Activated T-cell treated with anti-CD3 and anti-CD28 coated beads, Interleukin-2, amount 50 U/mL, for 4 hours (primary cell): ENCODE data around the gene CNIH3. TPM values are rescaled to one million over a fixed set of nuclear protein-coding genes. Genes with fewer than 3 reads are reported as not detected.

ENCODE experiments used
- ATAC-seq, 2 donors: fragments of 200-7000 bp; cut with Tn5 transposase; one replicate each; pipeline ENCODE4 v1.10.0; 2021
- DNase-seq: peaks from one replicate; pipeline ENCODE4 v3.0.0-alpha.2; 2020
- H3K27me3 Mint-ChIP-seq: one replicate; pipeline ENCODE4 v1.8.0; 2021; ENCODE audit warnings: low read depth, mixed read lengths
- H3K36me3 Mint-ChIP-seq: one replicate; pipeline ENCODE4 v1.8.0; 2022; ENCODE audit warnings: mixed read lengths; ENCODE audit not compliant: insufficient read depth
- H3K4me1 Mint-ChIP-seq: one replicate; pipeline ENCODE4 v1.8.0; 2021; ENCODE audit warnings: low read depth, mixed read lengths
- H3K4me3 Mint-ChIP-seq: one replicate; pipeline ENCODE4 v1.8.0; 2021; ENCODE audit warnings: mild to moderate bottlenecking, moderate library complexity, mixed read lengths
- H3K9me3 Mint-ChIP-seq: one replicate; pipeline ENCODE4 v1.8.0; 2021; ENCODE audit warnings: mixed read lengths
- total RNA-seq, 3 donors: library from RNA; stranded (reverse); gene quantifications; one replicate each; pipeline ENCODE4 v1.2.1, GENCODE V29; 2021

CNIH3 gene
- total RNA-seq, 3 donors from 2014 or later = 0.66 to 1.1 (median 0.71) TPM

DNA sequence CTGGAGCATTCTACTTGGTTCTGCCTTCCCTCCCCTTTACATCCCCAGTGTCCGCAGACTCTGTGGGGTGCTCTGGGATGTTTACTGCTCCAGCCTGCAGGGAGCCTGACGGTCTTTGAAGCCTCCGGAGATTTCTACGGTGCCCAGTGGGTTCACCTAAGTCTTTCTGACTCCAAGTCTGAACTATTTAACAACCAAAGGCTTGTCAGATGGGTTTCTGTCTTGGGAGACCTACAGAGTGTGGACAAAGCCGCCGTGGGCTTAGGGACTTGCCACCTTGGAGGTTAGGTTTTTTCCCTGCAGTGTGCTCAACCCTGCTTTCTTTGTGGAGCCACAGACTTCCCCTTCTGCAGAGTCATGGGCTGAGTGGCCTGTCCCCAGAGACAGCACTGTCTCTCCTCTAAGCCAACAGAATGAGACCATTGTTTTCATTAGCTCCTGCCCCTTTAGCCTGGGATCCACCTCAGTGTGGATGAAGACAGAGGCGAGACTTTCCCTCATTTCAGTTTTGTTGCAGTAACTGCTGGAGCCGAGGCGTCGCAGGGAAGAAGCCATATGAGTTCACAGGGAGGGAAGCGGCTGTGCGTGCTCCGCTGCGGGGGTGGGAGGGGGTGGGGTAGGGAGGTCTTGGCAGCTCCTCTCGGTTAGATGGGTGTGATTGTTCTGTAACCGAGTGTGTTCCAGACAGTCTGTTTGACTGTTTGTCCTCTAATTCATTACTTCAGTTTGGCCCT lies 120.7 kb downstream of the CNIH3 start:
- ATAC-seq (peak in 1 of 2 donors; percentile 11), DNase-seq (no peak)
- Mint-ChIP-seq H3K9me3 (no peaks in the 10 kb centered on the region), H3K4me3 (no peak overlapping the region), H3K4me1 (peaks cover 5% of the 10 kb centered on the region), H3K36me3 (no peaks in the 10 kb centered on the region), H3K27me3 (peaks cover 5% of the 10 kb centered on the region)

DNA sequence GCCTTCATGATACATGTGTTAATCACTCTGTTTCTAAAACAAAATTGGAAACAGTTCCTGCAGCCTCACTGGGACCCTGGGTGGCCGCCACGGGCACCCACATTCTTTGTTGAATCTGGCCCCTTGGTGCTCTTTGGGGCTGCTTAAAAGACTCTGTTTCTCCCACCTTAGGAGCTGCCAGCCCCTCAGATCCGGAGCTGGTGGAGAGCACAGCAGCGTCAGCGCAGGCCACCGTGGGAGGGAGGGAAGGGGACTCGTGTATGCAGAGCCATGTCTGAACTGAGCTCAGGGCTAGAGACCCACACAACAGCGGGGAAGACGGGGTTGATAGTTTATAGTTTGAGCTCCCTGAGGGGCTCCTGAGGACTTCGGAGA lies 121.2 kb downstream of the CNIH3 start:
- no peaks in the 10 kb centered on the region for H3K36me3 Mint-ChIP-seq
- H3K4me1 Mint-ChIP-seq = peaks cover 5% of the 10 kb centered on the region
- DNase-seq = no peak
- ATAC-seq = no peak
- no peaks in the 10 kb centered on the region for H3K9me3 Mint-ChIP-seq
- H3K27me3 Mint-ChIP-seq = peaks cover 5% of the 10 kb centered on the region
- no peak overlapping the region for H3K4me3 Mint-ChIP-seq

DNA sequence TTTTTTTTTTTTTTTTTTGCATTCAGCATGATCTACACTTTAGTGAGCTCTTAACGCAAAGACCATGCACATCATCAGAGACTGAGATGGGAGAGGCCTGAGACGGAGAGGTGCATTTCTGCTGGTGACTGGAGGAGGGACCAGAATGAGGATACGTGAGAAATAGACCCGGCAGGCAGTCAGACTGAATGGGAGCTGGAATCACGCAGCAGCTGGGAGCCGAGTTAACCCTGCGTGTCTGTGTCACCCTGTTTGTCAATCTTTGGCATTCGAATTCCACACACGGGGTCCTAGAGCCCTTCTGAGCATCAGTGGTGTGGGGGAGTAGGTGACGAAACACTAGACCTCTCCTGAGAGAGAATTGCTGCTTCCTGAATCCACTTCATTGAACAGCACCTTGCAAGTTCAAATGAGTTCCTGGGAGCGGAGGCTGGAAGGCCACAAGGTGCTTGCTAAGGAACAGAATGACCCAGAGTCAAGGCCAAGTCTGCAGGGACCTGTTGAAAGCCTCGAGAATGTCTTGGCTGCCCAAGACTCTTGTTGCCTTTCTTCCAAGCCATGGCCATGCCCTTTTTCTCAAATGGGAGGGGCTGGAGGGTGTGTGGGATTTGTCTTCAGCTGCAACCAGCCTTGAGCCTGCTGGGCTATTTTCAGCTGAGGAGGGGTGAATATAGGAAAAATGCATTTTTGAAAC lies 123.3 kb downstream of the CNIH3 start:
- Mint-ChIP-seq H3K36me3 (no peaks in the 10 kb centered on the region), H3K4me3 (no peak overlapping the region), H3K27me3 (peaks cover 9% of the 10 kb centered on the region), H3K9me3 (no peaks in the 10 kb centered on the region), H3K4me1 (peaks cover 5% of the 10 kb centered on the region)
- no peak for ATAC-seq
- DNase-seq = no peak

DNA sequence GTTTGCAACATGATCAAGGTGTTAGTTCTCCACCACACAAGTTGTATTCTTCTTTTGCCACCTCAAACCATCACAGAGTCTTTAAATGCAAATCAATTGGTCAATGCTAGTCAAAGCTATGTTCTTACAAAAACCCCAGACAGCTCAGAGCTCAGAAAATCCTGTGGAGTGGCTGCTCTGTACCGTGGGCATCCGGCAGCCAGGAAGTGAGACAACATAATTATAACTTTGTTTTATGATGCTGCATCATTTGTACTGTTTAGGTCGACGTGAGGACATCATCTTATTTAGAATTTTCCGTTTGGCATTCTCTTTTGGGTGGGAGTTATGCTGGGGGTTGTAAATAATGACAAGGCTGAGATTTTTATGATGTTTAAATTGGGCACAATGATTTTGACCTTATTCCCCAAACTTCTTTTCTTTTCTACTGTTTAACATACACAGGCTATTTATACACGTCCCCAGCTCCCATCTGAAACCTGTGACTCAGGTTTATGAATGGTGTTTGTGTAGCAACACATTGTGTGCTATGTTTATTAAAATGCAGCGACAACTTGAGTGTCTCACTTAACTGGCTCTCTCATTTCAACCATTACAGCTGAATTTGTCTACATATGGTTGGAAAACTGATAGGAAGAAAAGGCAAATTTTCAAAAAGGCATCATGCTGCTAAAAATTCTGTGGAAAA lies 124.0 kb downstream of the CNIH3 start:
- peaks cover 9% of the 10 kb centered on the region for H3K27me3 Mint-ChIP-seq
- H3K36me3 Mint-ChIP-seq = no peaks in the 10 kb centered on the region
- no peaks in the 10 kb centered on the region for H3K9me3 Mint-ChIP-seq
- DNase-seq (no peak), ATAC-seq (no peak)
- no peak overlapping the region for H3K4me3 Mint-ChIP-seq
- peaks cover 4% of the 10 kb centered on the region for H3K4me1 Mint-ChIP-seq

DNA sequence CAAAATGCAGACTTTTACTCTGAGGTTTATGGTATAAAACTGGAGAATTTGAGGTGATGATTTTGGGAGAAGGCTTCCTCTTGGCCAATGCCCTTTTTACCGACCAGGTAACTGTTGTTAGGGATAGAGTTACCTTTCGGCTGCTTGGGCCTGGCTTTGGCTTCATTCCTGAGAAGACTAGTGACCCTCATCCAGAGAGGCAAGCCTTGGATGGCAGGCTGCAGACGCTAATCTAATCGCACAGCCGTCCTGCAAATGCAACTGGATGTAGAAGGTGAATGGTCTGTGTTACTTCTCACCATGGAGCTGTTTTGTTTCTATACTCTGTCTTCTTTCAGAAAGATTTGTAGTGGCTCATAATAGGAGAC lies 124.6 kb downstream of the CNIH3 start:
- Mint-ChIP-seq H3K9me3 (no peaks in the 10 kb centered on the region), H3K27me3 (peaks cover 9% of the 10 kb centered on the region), H3K36me3 (no peaks in the 10 kb centered on the region), H3K4me3 (no peak overlapping the region), H3K4me1 (peaks cover 6% of the 10 kb centered on the region)
- DNase-seq (no peak), ATAC-seq (no peak)

DNA sequence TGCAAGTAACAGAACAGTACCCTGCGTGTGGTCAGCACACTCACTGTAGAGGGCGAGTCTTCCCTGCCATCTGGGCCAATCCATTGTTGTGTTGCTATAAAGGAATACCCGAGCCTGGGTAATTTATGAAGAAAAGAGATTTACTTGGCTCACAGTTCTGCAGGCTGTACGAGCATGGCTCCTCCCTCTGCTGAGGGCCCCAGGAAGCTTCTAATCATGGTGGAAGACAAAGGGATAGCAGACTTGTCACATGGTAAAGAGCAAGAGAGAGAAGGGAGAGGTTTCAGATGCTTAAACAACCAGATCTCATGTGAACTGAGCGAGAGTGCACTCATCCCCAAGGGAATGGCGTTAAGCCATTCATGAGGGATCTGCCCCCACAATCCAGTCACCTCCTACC lies 126.2 kb downstream of the CNIH3 start:
- no peaks in the 10 kb centered on the region for H3K36me3 Mint-ChIP-seq
- H3K4me3 Mint-ChIP-seq = no peak overlapping the region
- ATAC-seq = no peak
- H3K9me3 Mint-ChIP-seq = no peaks in the 10 kb centered on the region
- H3K27me3 Mint-ChIP-seq = peaks cover 11% of the 10 kb centered on the region
- H3K4me1 Mint-ChIP-seq = peaks cover 15% of the 10 kb centered on the region
- no peak for DNase-seq

DNA sequence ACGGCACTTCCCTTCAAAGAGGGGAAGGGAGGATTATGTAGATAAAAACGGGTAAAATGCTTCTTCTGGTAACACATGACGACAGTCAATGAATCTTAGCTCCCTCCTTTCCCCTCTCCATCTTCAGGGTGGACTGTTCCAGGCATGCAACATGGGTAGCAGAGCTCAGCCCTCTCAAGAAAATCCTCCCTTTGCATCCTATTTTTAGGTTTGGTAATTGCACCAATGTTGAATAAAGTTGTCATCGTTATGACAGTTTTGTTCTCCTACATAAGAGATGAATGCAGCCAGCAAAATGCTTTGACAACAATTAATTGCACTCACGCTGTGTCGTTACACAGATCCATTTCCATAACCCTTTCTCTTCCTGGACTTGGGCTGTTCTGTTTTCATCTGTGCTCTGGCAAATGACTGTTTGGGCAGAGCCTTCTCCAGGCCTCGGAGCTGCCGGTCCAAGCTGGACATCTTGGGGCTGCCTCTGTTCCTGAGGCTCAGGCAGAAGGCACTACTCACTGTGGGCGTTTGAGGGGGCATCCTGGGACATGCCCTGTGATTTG lies 127.6 kb downstream of the CNIH3 start:
- DNase-seq = no peak
- H3K9me3 Mint-ChIP-seq = no peaks in the 10 kb centered on the region
- H3K4me3 Mint-ChIP-seq = no peak overlapping the region
- no peak for ATAC-seq
- H3K36me3 Mint-ChIP-seq = no peaks in the 10 kb centered on the region
- H3K27me3 Mint-ChIP-seq = peaks cover 11% of the 10 kb centered on the region
- peaks cover 15% of the 10 kb centered on the region for H3K4me1 Mint-ChIP-seq

DNA sequence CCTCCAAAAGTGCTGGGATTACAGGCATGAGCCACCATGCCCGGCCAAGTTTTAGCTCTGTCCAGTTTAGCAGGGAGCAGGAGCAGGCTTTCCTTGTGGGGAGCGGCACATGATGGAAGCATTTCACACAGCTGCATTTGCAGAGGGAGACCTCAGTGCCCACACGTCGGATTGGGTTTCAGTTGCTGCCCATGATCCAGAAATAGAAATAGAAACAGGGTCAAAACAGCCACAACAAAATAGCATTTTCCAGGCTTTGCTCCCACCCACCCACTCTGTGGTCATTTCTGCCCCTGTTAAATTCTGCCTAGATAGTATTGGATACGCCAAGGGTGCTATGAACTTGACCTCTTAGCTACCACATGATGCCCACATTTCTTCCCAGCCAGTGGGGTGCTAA lies 128.4 kb downstream of the CNIH3 start:
- Mint-ChIP-seq H3K27me3 (peaks cover 15% of the 10 kb centered on the region), H3K4me1 (peaks cover 15% of the 10 kb centered on the region), H3K4me3 (no peak overlapping the region), H3K36me3 (no peaks in the 10 kb centered on the region), H3K9me3 (no peaks in the 10 kb centered on the region)
- DNase-seq = no peak
- no peak for ATAC-seq

DNA sequence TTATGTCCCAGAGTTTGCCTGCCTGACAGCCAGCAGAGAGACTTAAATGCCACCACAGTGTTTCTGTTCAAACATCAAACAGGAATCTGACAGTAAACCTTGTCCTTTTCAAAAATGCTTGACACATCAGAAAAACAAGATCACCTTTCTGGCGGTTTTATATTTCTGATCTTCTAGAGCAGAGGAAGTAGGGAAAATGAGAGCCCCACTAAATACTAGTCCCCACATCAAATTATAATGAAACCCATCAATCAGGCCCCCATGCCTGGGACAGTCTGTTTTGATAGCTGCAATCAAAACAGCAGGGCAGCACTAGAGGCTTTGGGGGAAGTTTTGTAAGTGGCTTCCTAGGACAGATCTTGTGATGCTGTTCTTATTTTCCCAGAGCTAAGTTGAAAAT lies 129.3 kb downstream of the CNIH3 start:
- peaks cover under 1% of the 10 kb centered on the region for H3K36me3 Mint-ChIP-seq
- DNase-seq (no peak), ATAC-seq (no peak)
- H3K27me3 Mint-ChIP-seq = peaks cover 14% of the 10 kb centered on the region
- peaks cover 16% of the 10 kb centered on the region for H3K4me1 Mint-ChIP-seq
- H3K4me3 Mint-ChIP-seq = no peak overlapping the region
- no peaks in the 10 kb centered on the region for H3K9me3 Mint-ChIP-seq

DNA sequence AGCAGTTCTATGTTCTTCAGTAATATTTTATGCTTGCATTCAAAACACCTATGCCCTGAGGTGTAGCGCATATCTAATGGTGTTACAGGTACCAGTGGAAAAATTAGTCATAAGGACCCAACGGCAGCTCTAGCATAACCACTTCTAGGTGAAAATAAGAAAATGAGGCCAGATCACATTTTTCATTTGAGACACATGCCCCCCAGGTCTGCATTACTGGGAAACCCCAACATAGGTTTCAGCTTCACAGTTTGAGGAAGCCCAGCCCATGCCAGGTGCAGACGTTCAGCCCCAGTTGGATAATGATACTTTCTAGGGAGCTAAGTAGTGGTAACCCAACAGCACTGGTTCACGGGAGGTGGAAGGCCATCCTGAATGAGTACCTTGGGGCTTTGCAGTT lies 129.8 kb downstream of the CNIH3 start:
- Mint-ChIP-seq H3K4me3 (no peak overlapping the region), H3K27me3 (peaks cover 16% of the 10 kb centered on the region), H3K9me3 (no peaks in the 10 kb centered on the region), H3K36me3 (peaks cover 2% of the 10 kb centered on the region), H3K4me1 (peaks cover 17% of the 10 kb centered on the region)
- DNase-seq (no peak), ATAC-seq (peak in 1 of 2 donors; percentile 37)

DNA sequence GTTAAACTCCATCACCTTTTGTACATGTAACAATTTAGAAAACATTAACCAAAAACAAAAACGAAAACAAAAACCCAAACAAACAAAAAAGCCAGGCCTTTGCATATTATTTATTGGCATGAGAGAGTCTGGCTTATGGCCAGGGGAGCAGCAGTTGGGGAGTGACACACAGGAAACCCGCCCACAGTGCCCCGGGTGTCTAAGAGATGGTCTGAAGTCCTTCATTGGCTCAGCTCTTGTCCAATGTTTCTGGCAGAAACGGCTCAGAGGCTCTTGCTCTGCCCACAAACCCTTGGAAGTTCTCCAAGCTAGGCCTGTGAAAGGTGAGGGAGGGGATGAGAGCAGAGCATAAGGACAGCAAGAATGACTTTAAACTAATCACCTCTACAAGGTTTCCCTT lies 131.5 kb downstream of the CNIH3 start:
- Mint-ChIP-seq H3K27me3 (peaks cover 29% of the 10 kb centered on the region), H3K4me3 (no peak overlapping the region), H3K4me1 (peaks cover 17% of the 10 kb centered on the region), H3K9me3 (no peaks in the 10 kb centered on the region), H3K36me3 (peaks cover 2% of the 10 kb centered on the region)
- DNase-seq (no peak), ATAC-seq (no peak)

DNA sequence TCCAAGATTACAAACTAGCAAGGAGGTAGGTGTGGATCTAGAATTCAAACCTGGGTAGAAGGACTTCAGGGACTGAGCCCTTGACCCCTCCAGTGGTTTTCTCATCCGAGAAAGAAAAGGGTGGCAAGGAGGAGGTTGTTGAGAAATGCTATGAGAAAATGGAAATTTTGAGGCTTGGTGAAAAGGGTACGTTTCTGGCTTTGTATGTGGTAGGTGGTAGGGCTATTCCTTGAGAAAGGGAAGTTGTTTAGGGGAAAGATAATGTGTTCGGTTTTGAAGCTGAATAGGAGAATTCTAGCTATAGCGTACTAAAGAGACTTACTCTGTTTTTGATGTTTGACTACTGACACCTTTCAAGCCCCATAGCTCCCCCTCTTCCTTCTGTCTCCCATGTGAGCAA lies 133.8 kb downstream of the CNIH3 start:
- peaks cover 30% of the 10 kb centered on the region for H3K27me3 Mint-ChIP-seq
- peaks cover 17% of the 10 kb centered on the region for H3K4me1 Mint-ChIP-seq
- DNase-seq = no peak
- ATAC-seq = no peak
- H3K9me3 Mint-ChIP-seq = no peaks in the 10 kb centered on the region
- H3K36me3 Mint-ChIP-seq = peaks cover 2% of the 10 kb centered on the region
- H3K4me3 Mint-ChIP-seq = no peak overlapping the region

DNA sequence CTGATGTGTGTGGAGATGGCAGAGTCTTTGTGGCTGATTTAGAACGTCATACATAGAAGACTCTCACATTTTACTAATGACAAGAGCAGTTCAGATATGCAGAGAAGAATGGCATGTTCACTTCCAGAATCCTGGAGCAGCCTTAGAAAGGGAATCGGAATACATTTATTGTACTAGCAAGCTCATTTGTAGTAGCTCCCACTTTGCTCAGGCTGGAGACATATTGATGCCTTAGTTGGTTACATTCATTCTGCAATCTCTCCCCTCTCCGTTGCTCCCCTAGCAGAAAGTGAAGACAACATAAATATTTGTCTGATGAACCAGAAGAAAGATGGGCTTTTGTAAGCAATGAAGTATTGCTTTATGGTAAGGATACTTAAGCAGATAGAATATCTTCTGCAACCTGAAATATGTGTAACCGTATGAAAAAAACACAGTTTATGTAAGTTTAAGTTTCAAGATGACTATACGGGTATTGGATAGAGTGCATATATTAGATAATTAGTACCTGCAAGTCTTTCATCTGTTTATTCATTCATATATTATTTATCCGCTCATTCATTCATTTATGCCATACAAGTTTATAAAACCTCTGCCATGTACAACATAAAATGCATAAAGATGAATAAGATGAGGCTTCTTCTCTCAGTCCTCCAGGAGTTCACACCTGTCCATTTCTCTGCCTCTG lies 135.7 kb downstream of the CNIH3 start:
- no peak overlapping the region for H3K4me3 Mint-ChIP-seq

DNA sequence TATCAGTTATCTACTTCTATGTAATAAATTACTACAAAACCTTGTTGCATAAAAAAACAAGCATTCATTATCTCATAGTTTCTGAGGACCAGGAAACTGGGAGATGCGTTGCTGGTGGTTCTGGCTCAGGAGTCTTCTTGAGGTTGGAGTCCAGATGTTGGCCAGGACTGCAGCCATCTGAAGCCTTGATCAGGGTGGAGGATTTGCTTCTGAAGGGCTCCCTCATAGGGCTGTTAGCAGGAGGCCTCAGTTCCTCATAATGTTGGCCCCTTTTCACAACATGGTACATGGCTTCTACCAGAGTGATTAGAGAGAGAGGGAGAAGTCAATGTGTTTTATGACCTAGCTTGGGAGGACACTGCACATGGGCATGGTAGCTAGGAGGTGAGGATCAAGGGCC lies 137.4 kb downstream of the CNIH3 start:
- peaks cover 2% of the 10 kb centered on the region for H3K4me1 Mint-ChIP-seq
- H3K27me3 Mint-ChIP-seq = peaks cover 28% of the 10 kb centered on the region

More for the DNA sequence above, 135.7 kb downstream of the CNIH3 start:
- ATAC-seq (no peak), DNase-seq (no peak)
- Mint-ChIP-seq H3K27me3 (peaks cover 29% of the 10 kb centered on the region), H3K9me3 (no peaks in the 10 kb centered on the region), H3K4me1 (peaks cover 4% of the 10 kb centered on the region), H3K36me3 (peaks cover 2% of the 10 kb centered on the region)

More for the DNA sequence above, 137.4 kb downstream of the CNIH3 start:
- ATAC-seq (no peak), DNase-seq (no peak)
- peaks cover under 1% of the 10 kb centered on the region for H3K9me3 Mint-ChIP-seq
- H3K4me3 Mint-ChIP-seq = no peak overlapping the region
- H3K36me3 Mint-ChIP-seq = peaks cover 2% of the 10 kb centered on the region
